Calu3 (cell line): ENCODE results near the gene TEX22. TPM values are rescaled to one million over a fixed set of nuclear protein-coding genes. Genes with fewer than 3 reads are reported as not detected.

ENCODE experiments used
- BruUV-seq: library from RNA; stranded (reverse); fragments of 400-500 nt; replicated peaks from 2 replicates; lab custom pipeline; 2021; lab: Mats Ljungman, UMichigan
- CTCF ChIA-PET: fragments of 300-600 bp; sonication (Branson Sonifier 250); formaldehyde crosslinking; loops from one replicate; lab custom pipeline; 2022; ENCODE audit warnings: antibody characterized with exemption; lab: Charles Lee
- DNase-seq: peaks from one replicate; pipeline ENCODE4 v3.0.0; 2022
- H3K27ac Mint-ChIP-seq: one replicate; pipeline ENCODE4 v1.8.0; 2022; ENCODE audit warnings: mixed read lengths; ENCODE audit not compliant: unreplicated experiment
- H3K27me3 Mint-ChIP-seq: one replicate; pipeline ENCODE4 v1.8.0; 2022; ENCODE audit warnings: mixed read lengths; ENCODE audit not compliant: unreplicated experiment
- H3K36me3 Mint-ChIP-seq: one replicate; pipeline ENCODE4 v1.8.0; 2022; ENCODE audit warnings: mild to moderate bottlenecking, moderate library complexity, mixed read lengths; ENCODE audit not compliant: insufficient read depth, unreplicated experiment
- H3K4me1 Mint-ChIP-seq: one replicate; pipeline ENCODE4 v1.8.0; 2022; ENCODE audit warnings: mild to moderate bottlenecking, low read depth, mixed read lengths; ENCODE audit not compliant: unreplicated experiment
- H3K4me3 Mint-ChIP-seq: one replicate; pipeline ENCODE4 v1.8.0; 2022; ENCODE audit warnings: mild to moderate bottlenecking, low read depth, moderate library complexity, mixed read lengths; ENCODE audit not compliant: unreplicated experiment
- H3K9me3 Mint-ChIP-seq: one replicate; pipeline ENCODE4 v1.8.0; 2022; ENCODE audit warnings: low read depth, mixed read lengths; ENCODE audit not compliant: unreplicated experiment
- intact Hi-C: fragments of 100-400 bp; cut with micrococcal nuclease; formaldehyde crosslinking; loops from one replicate; pipeline ENCODE4 v1.10.0; 2022; ENCODE audit not compliant: unreplicated experiment
- total RNA-seq: library from RNA; stranded (reverse); gene quantifications from 2 replicates; pipeline ENCODE4 v1.2.3, GENCODE V29; 2022
- TF ChIP-seq, protein P1 (sequence below): fragments of 200-600 bp; IDR thresholded peaks from one replicate; pipeline ENCODE4 v1.8.0; 2022; ENCODE audit warnings: antibody characterized with exemption; ENCODE audit not compliant: unreplicated experiment

TEX22 gene
- total RNA-seq, 1 experiment from 2014 or later, result 2.8 TPM

- no TSS peak for BruUV-seq
- intact Hi-C loops, result no loop called here
- no peaks in the 10 kb centered on the region for H3K9me3 Mint-ChIP-seq
- H3K4me1 Mint-ChIP-seq, result peaks cover 11% of the 10 kb centered on the region
- no peaks in the 10 kb centered on the region for H3K27me3 Mint-ChIP-seq
- CTCF ChIA-PET, result no interaction called here
- H3K4me3 Mint-ChIP-seq, result no peak overlapping the region
- DNase-seq, result no peak
- TF ChIP-seq, protein P1, sequence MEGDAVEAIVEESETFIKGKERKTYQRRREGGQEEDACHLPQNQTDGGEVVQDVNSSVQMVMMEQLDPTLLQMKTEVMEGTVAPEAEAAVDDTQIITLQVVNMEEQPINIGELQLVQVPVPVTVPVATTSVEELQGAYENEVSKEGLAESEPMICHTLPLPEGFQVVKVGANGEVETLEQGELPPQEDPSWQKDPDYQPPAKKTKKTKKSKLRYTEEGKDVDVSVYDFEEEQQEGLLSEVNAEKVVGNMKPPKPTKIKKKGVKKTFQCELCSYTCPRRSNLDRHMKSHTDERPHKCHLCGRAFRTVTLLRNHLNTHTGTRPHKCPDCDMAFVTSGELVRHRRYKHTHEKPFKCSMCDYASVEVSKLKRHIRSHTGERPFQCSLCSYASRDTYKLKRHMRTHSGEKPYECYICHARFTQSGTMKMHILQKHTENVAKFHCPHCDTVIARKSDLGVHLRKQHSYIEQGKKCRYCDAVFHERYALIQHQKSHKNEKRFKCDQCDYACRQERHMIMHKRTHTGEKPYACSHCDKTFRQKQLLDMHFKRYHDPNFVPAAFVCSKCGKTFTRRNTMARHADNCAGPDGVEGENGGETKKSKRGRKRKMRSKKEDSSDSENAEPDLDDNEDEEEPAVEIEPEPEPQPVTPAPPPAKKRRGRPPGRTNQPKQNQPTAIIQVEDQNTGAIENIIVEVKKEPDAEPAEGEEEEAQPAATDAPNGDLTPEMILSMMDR, result no peak
- no peak overlapping the region for H3K27ac Mint-ChIP-seq
- H3K36me3 Mint-ChIP-seq, result peaks cover 44% of the 10 kb centered on the region
Observed at GRCh38 chr14:105427412-105427811, 29.1 kb downstream of the TEX22 start.

DNA sequence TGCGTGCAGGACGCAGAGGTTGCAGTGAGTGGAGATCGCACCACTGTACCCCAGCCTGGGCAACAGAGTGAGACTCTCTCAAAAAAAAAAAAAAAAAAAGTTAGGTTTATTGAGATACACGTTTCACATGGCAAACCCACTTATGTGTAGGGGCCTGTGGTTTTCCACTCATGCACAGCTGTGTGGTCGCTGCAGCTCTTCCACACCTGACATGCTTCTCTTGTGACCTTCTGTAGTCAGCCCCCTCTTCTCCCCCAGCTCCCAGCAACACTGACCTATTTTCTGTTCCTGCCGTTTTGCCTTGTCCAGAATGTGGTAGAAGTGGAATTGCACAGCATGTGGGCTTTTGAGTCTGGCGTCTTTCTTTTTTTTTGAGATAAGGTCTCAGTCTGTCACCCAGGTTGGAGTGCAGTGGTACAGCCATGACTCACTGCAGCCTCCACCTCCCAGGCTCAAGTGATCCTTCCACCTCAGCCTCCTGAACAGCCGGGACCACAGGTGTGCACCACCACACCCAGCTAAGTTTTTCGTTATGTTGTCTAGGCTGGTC is 29.7 kb downstream of the TEX22 start:
- Mint-ChIP-seq H3K27me3 (no peaks in the 10 kb centered on the region), H3K36me3 (peaks cover 43% of the 10 kb centered on the region), H3K4me1 (peaks cover 9% of the 10 kb centered on the region), H3K4me3 (no peak overlapping the region), H3K27ac (no peak overlapping the region), H3K9me3 (no peaks in the 10 kb centered on the region)
- intact Hi-C loops, result no loop called here
- CTCF ChIA-PET, result no interaction called here
- TF ChIP-seq, protein P1, result no peak
- no peak for DNase-seq
- BruUV-seq, result no TSS peak

- TF ChIP-seq, protein P1, result no peak
- no peak overlapping the region for H3K27ac Mint-ChIP-seq
- H3K4me1 Mint-ChIP-seq, result peaks cover 9% of the 10 kb centered on the region
- intact Hi-C loops, result no loop called here
- no peak overlapping the region for H3K4me3 Mint-ChIP-seq
- CTCF ChIA-PET, result interaction anchor here (1.4 kb wide), 3 partner anchors 51 to 60 kb away, joined by 3 to 4 read pairs (median 4); no protein-coding TSS in a partner anchor
- no peaks in the 10 kb centered on the region for H3K27me3 Mint-ChIP-seq
- BruUV-seq, result no TSS peak
- H3K9me3 Mint-ChIP-seq, result no peaks in the 10 kb centered on the region
- H3K36me3 Mint-ChIP-seq, result peaks cover 38% of the 10 kb centered on the region
- no peak for DNase-seq
Observed at GRCh38 chr14:105430042-105430441, 31.7 kb downstream of the TEX22 start.

- Mint-ChIP-seq H3K9me3 (no peaks in the 10 kb centered on the region), H3K27me3 (no peaks in the 10 kb centered on the region), H3K27ac (no peak overlapping the region), H3K4me1 (peaks cover 9% of the 10 kb centered on the region), H3K36me3 (peaks cover 33% of the 10 kb centered on the region), H3K4me3 (no peak overlapping the region)
- peak; percentile 68 for DNase-seq
- CTCF ChIA-PET, result interaction anchor here (0.6 to 1.4 kb wide), 4 partner anchors 37 to 59 kb away, joined by 3 to 4 read pairs (median 4); no protein-coding TSS in a partner anchor
- intact Hi-C loops, result no loop called here
- no TSS peak for BruUV-seq
- TF ChIP-seq, protein P1, result no peak
Observed at GRCh38 chr14:105430565-105430964, 32.2 kb downstream of the TEX22 start.
